HG02610 (cell line): Measurements from ENCODE around the gene SUPT5H.

Source experiments
- ATAC-seq: cut with Tn5 transposase; IDR thresholded peaks from one replicate; pipeline ENCODE4 v1.9.1; 2021; ENCODE audit warnings: mild to moderate bottlenecking, moderate library complexity; ENCODE audit not compliant: unreplicated experiment

Gene SUPT5H

GRCh38 chr19:39518458-39518857, 73.1 kb downstream of the SUPT5H start:
- ATAC-seq = no peak

GRCh38 chr19:39518975-39519374, 73.6 kb downstream of the SUPT5H start:
- ATAC-seq = no peak

- ATAC-seq = no peak
Measured at GRCh38 chr19:39520541-39521484, 75.4 kb downstream of the SUPT5H start.

- no peak for ATAC-seq
Measured at GRCh38 chr19:39524495-39524894, 79.1 kb downstream of the SUPT5H start.

GRCh38 chr19:39525205-39525604, 79.8 kb downstream of the SUPT5H start:
- no peak for ATAC-seq
